Bladder microvascular endothelial cell (primary cell): ENCODE data around the gene SPDYC. TPM values are rescaled to one million over a fixed set of nuclear protein-coding genes. Genes with fewer than 3 reads are reported as not detected.

Experiments used
- total RNA-seq: library from RNA; depleted of rRNA; stranded (reverse); fragments of >200 nt; gene quantifications from 2 replicates; pipeline ENCODE4 v1.2.3, GENCODE V29; 2014

The SPDYC gene
- total RNA-seq: not detected in 2 replicates

GRCh38 chr11:65170058-65170534, at the start of gene SPDYC:
Gene SPDYC, plus strand, starts transcription at chr11:65170233. Its CDS starts 1,125 bp downstream, at chr11:65171358.

GRCh38 chr11:65121865-65122696, 48.0 kb upstream of the SPDYC start, which contains the start of the genes FAU and MRPL49:
Gene FAU, minus strand, starts transcription at chr11:65122134. Its CDS starts 321 bp downstream, at chr11:65121813.
Gene MRPL49, plus strand, starts transcription at chr11:65122321. Its CDS starts 26 bp downstream, at chr11:65122347.

GRCh38 chr11:65134240-65134951, 35.6 kb upstream of the SPDYC start, which contains the start of gene SYVN1:
Gene SYVN1, minus strand, starts transcription at chr11:65134519. Its CDS starts 918 bp downstream, at chr11:65133601.

GRCh38 chr11:65181569-65182257, 11.7 kb downstream of the SPDYC start, which contains the start of gene CAPN1:
Gene CAPN1, plus strand, starts transcription at chr11:65181928. Its CDS starts 774 bp downstream, at chr11:65182702.

Other genes with a start within 250 kb of the SPDYC start
- gene PPP2R5B, start 245.5 kb upstream of the SPDYC start, total RNA-seq: 7.6 and 13.6 TPM in 2 replicates
- gene GPHA2, start 234.3 kb upstream of the SPDYC start, total RNA-seq: not detected in 2 replicates
- gene MAJIN, start 198.1 kb upstream of the SPDYC start, total RNA-seq: not detected in 2 replicates
- gene BATF2, start 173.3 kb upstream of the SPDYC start, total RNA-seq: 0.31 and 0.32 TPM in 2 replicates
- 120 and 126 TPM in 2 replicates for gene ARL2, start 156.1 kb upstream of the SPDYC start, total RNA-seq
- 8.1 and 10.4 TPM in 2 replicates for gene SNX15, start 142.8 kb upstream of the SPDYC start, total RNA-seq
- 8.4 and 9.8 TPM in 2 replicates for gene SAC3D1, start 129.0 kb upstream of the SPDYC start, total RNA-seq
- 8.1 and 8.8 TPM in 2 replicates for gene NAALADL1, start 111.7 kb upstream of the SPDYC start, total RNA-seq
- gene CDCA5, start 86.2 kb upstream of the SPDYC start, total RNA-seq: 8.1 and 8.6 TPM in 2 replicates
- 23.0 and 30.5 TPM in 2 replicates for gene ZFPL1, start 86.0 kb upstream of the SPDYC start, total RNA-seq
- 199 and 268 TPM in 2 replicates for gene VPS51, start 74.0 kb upstream of the SPDYC start, total RNA-seq
- gene TM7SF2, start 58.4 kb upstream of the SPDYC start, total RNA-seq: 8.7 and 16.1 TPM in 2 replicates
- 3.6 and 5.5 TPM in 2 replicates for gene ZNHIT2, start 52.5 kb upstream of the SPDYC start, total RNA-seq
- 268 and 409 TPM in 2 replicates for gene FAU, start 48.1 kb upstream of the SPDYC start, total RNA-seq
- gene MRPL49, start 47.9 kb upstream of the SPDYC start, total RNA-seq: 34.5 and 50.3 TPM in 2 replicates
- gene SYVN1, start 35.7 kb upstream of the SPDYC start, total RNA-seq: 7.3 and 32.0 TPM in 2 replicates
- 86.8 and 101 TPM in 2 replicates for gene CAPN1, start 11.7 kb downstream of the SPDYC start, total RNA-seq
- 6.2 and 7.7 TPM in 2 replicates for gene POLA2, start 91.7 kb downstream of the SPDYC start, total RNA-seq
- gene CDC42EP2, start 144.6 kb downstream of the SPDYC start, total RNA-seq: 7.1 and 8.7 TPM in 2 replicates
- 22.0 and 32.5 TPM in 2 replicates for gene DPF2, start 163.6 kb downstream of the SPDYC start, total RNA-seq
- under 0.01 and 0.13 TPM in 2 replicates for gene TIGD3, start 184.5 kb downstream of the SPDYC start, total RNA-seq
- gene SLC25A45, start 212.4 kb downstream of the SPDYC start, total RNA-seq: 0.81 and 2.8 TPM in 2 replicates
- gene FRMD8, start 216.4 kb downstream of the SPDYC start, total RNA-seq: 53.9 and 70.9 TPM in 2 replicates